IPS-15b (cell line): ENCODE measurements around the gene UBTFL1.
"Not testable (repeated sequence)": the region's sequence is repeated elsewhere in the genome, so short reads cannot be mapped to it uniquely, and the experiment has no call there.

Source experiments
- H3K27me3 ChIP-seq: one replicate; pipeline ENCODE4 v1.6.1; 2013; ENCODE audit warnings: low read length; ENCODE audit not compliant: control insufficient read depth, insufficient read depth
- H3K36me3 ChIP-seq: one replicate; pipeline ENCODE4 v1.6.1; 2013; ENCODE audit warnings: low read length; ENCODE audit not compliant: control insufficient read depth, insufficient read depth
- H3K4me1 ChIP-seq: one replicate; pipeline ENCODE4 v1.6.1; 2013; ENCODE audit warnings: mild to moderate bottlenecking, low read length; ENCODE audit not compliant: control insufficient read depth, insufficient read depth
- H3K4me3 ChIP-seq: one replicate; pipeline ENCODE4 v1.5.1; 2013; ENCODE audit warnings: low read depth, low read length
- H3K9ac ChIP-seq: one replicate; pipeline ENCODE4 v1.6.1; 2013; ENCODE audit warnings: low read depth, mild to moderate bottlenecking, low read length
- H3K9me3 ChIP-seq: one replicate; pipeline ENCODE4 v1.6.1; 2013; ENCODE audit warnings: mild to moderate bottlenecking, low read length; ENCODE audit not compliant: control insufficient read depth, insufficient read depth

The UBTFL1 gene, protein sequence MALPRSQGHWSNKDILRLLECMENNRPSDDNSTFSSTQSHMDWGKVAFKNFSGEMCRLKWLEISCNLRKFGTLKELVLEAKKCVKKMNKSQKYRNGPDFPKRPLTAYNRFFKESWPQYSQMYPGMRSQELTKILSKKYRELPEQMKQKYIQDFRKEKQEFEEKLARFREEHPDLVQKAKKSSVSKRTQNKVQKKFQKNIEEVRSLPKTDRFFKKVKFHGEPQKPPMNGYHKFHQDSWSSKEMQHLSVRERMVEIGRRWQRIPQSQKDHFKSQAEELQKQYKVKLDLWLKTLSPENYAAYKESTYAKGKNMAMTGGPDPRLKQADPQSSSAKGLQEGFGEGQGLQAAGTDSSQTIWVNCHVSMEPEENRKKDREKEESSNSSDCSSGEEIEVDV

DNA sequence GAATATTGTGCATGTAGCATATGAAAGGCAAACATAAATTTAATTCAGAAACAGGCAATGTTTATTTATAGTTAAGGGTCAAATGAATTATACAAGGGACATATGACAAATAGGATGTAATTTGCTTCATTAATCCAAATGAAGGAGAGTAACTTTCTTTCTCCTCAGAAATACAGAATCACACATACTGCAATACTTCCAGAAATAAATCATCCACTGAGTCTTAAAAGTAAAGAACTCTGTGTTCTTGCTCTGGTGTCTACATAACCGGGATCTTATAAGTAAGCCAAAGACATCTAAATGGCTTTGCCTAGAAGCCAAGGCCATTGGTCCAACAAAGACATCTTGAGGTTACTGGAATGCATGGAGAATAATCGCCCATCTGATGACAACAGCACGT, at the start of gene UBTFL1:
Gene UBTFL1, plus strand, starts transcription at position 301 of the 400 bp plus-strand sequence. Its CDS starts 0 bp downstream, at position 301.
- not testable (repeated sequence) for H3K9ac ChIP-seq, H3K4me1 ChIP-seq, H3K27me3 ChIP-seq, H3K9me3 ChIP-seq, H3K4me3 ChIP-seq, H3K36me3 ChIP-seq

DNA sequence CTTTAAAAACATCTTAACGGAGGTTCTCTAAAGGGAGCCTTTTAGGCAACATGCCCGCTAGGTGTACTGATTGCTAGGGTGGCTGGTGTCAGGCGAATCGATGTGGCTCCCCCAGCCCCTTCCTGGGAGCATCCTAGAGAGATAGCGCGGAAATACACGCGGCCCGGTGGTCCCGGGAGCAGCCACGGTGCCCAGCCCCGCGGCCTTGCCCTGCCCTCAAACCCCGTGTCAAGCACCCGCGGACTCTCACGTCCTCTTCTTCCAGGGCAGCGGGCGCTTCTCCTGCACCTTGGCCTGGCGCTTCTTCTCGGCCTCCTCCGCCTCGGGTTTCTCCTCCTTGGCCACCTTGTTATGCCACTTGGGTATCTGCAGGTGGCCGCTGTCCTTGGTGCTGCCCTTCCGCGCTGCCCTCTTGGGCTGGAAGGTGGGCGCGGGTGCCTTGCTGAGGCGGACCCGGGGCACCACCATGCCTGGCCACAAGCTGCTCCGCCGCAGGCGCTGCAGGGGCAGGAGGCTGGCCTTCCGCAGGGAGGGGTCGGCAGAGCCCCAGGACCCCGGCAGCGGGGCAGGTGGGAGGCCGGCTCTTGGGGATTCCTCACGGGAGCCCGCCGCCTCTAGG, 34.0 kb upstream of the UBTFL1 start:
- H3K4me1 ChIP-seq, H3K36me3 ChIP-seq, H3K9ac ChIP-seq, H3K9me3 ChIP-seq, H3K4me3 ChIP-seq, H3K27me3 ChIP-seq: not testable (repeated sequence)

GRCh38 chr11:90052311-90052710, 33.4 kb upstream of the UBTFL1 start:
- not testable (repeated sequence) for H3K9me3 ChIP-seq, H3K4me1 ChIP-seq, H3K27me3 ChIP-seq, H3K9ac ChIP-seq, H3K36me3 ChIP-seq
- peak overlapping the region; percentile 18 for H3K4me3 ChIP-seq

DNA sequence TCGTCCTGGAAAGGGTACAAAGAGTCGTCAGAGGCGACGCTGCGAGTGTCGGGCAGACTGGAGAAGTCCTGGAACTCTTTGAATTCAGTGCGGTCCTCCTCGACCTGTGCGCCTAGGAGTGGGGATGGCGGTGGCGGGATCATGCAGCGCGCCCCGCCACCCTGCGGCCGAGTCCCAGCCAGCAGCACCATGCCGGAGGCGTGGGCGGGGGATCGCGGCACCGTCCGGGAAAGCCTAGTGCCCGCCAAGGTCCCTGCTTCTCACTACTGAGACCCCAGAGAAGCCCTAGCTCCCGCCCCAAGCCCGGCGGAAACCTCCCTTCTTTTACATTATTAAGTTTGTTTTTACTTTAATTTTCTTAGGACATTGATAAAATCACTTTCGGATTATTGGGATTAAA, 32.2 kb upstream of the UBTFL1 start:
- not testable (repeated sequence) for H3K4me1 ChIP-seq, H3K27me3 ChIP-seq, H3K9me3 ChIP-seq, H3K9ac ChIP-seq, H3K4me3 ChIP-seq, H3K36me3 ChIP-seq

- H3K27me3 ChIP-seq, H3K4me3 ChIP-seq, H3K36me3 ChIP-seq: not testable (repeated sequence)
These were observed 3.0 kb downstream of the UBTFL1 start for GRCh38 chr11:90088731-90089130.

GRCh38 chr11:90095230-90095924, 9.6 kb downstream of the UBTFL1 start:
- not testable (repeated sequence) for H3K9ac ChIP-seq, H3K27me3 ChIP-seq, H3K4me3 ChIP-seq, H3K4me1 ChIP-seq, H3K9me3 ChIP-seq, H3K36me3 ChIP-seq

More at GRCh38 chr11:90088731-90089130, 3.0 kb downstream of the UBTFL1 start:
- not testable (repeated sequence) for H3K9me3 ChIP-seq, H3K4me1 ChIP-seq, H3K9ac ChIP-seq

DNA sequence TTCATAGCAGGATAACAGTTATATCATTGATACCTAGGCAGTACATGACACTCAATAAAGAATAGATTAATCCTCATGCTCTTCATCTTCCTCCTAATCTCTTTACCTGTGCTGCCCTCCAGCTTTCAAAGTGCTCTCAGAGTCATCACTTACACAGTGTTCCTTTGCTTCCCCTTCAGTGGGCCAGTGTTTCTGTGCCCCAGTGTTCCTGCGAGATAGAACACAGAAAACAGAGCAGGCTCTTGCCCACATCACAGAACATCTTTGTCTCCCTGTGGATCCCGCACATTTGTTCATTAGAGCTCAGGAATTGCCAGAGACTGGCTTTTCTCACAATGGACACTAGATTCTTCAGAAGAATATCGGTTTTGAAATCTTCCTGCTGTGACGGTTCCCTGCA, 12.5 kb downstream of the UBTFL1 start:
- not testable (repeated sequence) for H3K9me3 ChIP-seq, H3K27me3 ChIP-seq, H3K36me3 ChIP-seq, H3K4me3 ChIP-seq, H3K4me1 ChIP-seq, H3K9ac ChIP-seq

DNA sequence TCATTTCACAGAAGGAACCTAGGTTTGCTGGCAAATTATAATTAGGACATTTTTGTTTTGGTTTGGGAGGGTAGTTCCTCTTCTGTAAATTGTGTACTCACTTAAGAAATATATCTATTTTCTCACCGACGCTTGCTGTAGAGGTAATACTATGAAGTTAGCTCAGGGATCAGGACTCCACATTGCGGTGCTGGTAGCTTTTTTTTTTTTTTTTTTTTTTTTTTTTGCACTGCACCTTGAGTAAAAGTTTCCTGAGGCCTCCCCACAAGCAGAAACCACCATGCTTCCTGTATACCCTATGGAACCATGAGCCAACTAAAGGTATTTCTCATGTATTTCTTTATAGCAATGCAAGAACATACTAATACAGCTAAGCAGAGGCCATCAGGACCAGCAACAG, 14.7 kb downstream of the UBTFL1 start:
- H3K9ac ChIP-seq = no peak overlapping the region

DNA sequence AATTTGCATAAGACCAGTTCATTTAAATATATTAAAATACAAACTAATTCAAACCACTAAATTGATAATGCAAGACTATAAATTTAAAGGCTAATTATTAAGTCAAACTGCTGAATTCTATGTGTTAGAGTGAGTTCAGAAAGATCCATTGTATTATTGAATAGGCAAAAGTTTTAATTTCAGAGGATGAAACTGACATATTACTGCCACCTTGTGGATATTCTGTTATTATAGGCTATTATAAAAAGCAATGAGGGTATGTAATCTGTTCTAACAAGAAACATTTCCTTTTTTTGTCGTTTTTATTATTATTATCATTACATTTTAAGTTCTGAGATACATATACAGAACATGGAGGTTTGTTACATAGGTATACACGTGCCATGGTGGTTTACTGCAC, 27.8 kb downstream of the UBTFL1 start:
- Histone ChIP-seq H3K9ac (no peak overlapping the region), H3K36me3 (no peaks in the 10 kb centered on the region), H3K4me1 (no peaks in the 10 kb centered on the region), H3K4me3 (no peak overlapping the region), H3K9me3 (no peaks in the 10 kb centered on the region), H3K27me3 (no peaks in the 10 kb centered on the region)

More for the DNA sequence above, 14.7 kb downstream of the UBTFL1 start:
- Histone ChIP-seq H3K4me1 (no peaks in the 10 kb centered on the region), H3K27me3 (no peaks in the 10 kb centered on the region), H3K36me3 (no peaks in the 10 kb centered on the region), H3K4me3 (no peak overlapping the region), H3K9me3 (no peaks in the 10 kb centered on the region)

DNA sequence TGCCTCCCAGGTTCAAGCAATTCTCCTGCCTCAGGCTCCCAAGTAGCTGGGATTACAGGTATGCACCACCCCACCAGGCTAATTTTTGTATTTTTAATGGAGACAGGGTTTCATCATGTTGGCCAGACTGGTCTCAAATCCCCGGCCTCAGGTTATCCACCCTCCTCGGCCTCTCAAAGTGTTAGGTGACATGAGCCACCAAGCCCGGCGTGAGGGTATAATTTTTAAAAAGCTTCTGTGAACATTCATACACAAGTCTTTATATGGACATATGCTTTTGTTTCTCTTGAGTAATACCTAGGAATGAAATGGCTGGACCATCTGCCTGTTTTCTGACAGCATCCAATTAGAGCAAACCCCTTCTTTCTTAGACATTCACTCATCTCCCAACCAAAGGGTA, 34.4 kb downstream of the UBTFL1 start:
- H3K36me3 ChIP-seq = no peaks in the 10 kb centered on the region
- H3K4me3 ChIP-seq = no peak overlapping the region
- H3K27me3 ChIP-seq = no peaks in the 10 kb centered on the region
- H3K9me3 ChIP-seq = no peaks in the 10 kb centered on the region
- H3K4me1 ChIP-seq = no peaks in the 10 kb centered on the region
- H3K9ac ChIP-seq = no peak overlapping the region

DNA sequence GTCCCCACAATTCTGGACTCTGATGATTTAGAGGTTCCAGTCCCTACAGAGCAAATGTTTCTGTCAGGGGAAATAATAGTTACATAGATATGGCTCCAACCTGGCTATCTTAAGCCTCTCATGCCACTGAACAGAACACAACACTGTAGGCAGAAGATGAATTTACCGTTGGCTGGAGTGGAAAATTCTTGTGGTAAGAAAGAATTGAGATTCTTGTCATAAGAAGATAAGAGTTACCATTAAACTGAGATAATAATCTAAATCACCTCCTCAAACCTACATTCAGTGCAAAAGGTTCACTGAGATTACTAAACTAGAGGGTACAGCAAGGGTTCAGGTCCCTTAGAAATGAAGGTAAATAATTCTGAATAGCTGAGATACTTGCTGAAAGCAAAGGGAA, 38.6 kb downstream of the UBTFL1 start:
- H3K4me1 ChIP-seq = no peaks in the 10 kb centered on the region
- no peaks in the 10 kb centered on the region for H3K27me3 ChIP-seq
- no peaks in the 10 kb centered on the region for H3K9me3 ChIP-seq
- H3K9ac ChIP-seq = no peak overlapping the region
- H3K36me3 ChIP-seq = no peaks in the 10 kb centered on the region
- H3K4me3 ChIP-seq = no peak overlapping the region

GRCh38 chr11:90124946-90125345, 39.2 kb downstream of the UBTFL1 start:
- Histone ChIP-seq H3K9me3 (no peaks in the 10 kb centered on the region), H3K4me3 (no peak overlapping the region), H3K9ac (no peak overlapping the region), H3K4me1 (no peaks in the 10 kb centered on the region), H3K36me3 (no peaks in the 10 kb centered on the region), H3K27me3 (no peaks in the 10 kb centered on the region)
